GM12892 (cell line): ENCODE results near the gene TRAPPC3.

Source experiments
- POLR2A ChIP-seq: IDR thresholded peaks from 2 replicates; pipeline ENCODE4 v1.6.1; 2011; ENCODE audit warnings: low read depth, low read length, control low read depth
- POLR2AphosphoS5 ChIP-seq: IDR thresholded peaks from 2 replicates; pipeline ENCODE4 v1.6.1; 2011; ENCODE audit warnings: low read depth, low read length, control low read depth
- TAF1 ChIP-seq: IDR thresholded peaks from 2 replicates; pipeline ENCODE4 v1.6.1; 2011; ENCODE audit warnings: low read depth, mild to moderate bottlenecking, control low read depth, low read length, borderline replicate concordance

DNA sequence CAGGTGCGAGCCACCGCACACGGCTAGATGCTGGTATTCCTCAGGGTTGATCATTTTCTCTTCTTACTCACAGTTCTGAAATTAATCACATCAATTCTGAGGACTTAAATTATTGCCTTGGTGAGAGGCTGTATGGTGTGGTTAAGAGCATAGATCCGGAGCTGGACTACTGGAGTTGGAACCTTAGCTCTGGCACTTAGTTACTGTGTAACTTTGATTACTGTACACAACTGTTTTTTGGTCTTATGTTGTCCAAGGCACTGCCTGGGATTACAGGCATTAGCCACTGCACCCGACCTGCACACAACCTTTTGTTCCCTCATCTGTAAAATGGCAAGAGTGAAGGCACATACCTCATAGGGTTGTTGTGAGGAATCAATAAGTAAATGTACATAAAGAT, 49.4 kb upstream of the TRAPPC3 start:
- no peak for TF ChIP-seq POLR2A
- no peak for TF ChIP-seq TAF1
- no peak for TF ChIP-seq POLR2AphosphoS5
